Mucosa of descending colon (tissue), 3 donors: ENCODE results near the gene IQSEC3. TPM values are rescaled to one million over a fixed set of nuclear protein-coding genes. Genes with fewer than 3 reads are reported as not detected.

Source experiments
- ATAC-seq: fragments of 200-7000 bp; cut with Tn5 transposase; one replicate; pipeline ENCODE4 v1.9.1; 2020; ENCODE audit warnings: mild to moderate bottlenecking, moderate library complexity
- DNase-seq, 3 donors: peaks; one replicate each; pipeline ENCODE4 v3.0.0-alpha.2; 2020
- H3K36me3 ChIP-seq: fragments of 200-600 bp; one replicate; pipeline ENCODE4 v1.8.0; 2021; ENCODE audit warnings: low read depth, mild to moderate bottlenecking
- H3K4me1 ChIP-seq: fragments of 200-600 bp; one replicate; pipeline ENCODE4 v1.8.0; 2021; ENCODE audit warnings: low read depth, mild to moderate bottlenecking
- H3K4me3 ChIP-seq: fragments of 200-600 bp; one replicate; pipeline ENCODE4 v1.8.0; 2021; ENCODE audit warnings: mild to moderate bottlenecking
- H3K9me3 ChIP-seq: fragments of 200-600 bp; one replicate; pipeline ENCODE4 v1.8.0; 2021; ENCODE audit warnings: mild to moderate bottlenecking
- intact Hi-C, 2 donors: fragments of 100-400 bp; cut with DNase I in 1 of 2; cut with micrococcal nuclease in 1 of 2; formaldehyde crosslinking; loops; one replicate each; pipeline versions ENCODE4 v1.11.0 to v1.11.1; 2022; cut with DNase I, micrococcal nuclease
- total RNA-seq, 3 donors: library from RNA; stranded (reverse); fragmentation: NEBNext Ultra II Directional in 2 of 3; extraction: Animal tissue kit (Norgen Biotek cat#: 25700) in 2 of 3; gene quantifications; one replicate each; pipeline versions ENCODE4 v1.2.1 to v1.2.4, GENCODE V29; 2021 to 2023
- TF ChIP-seq, protein P1 (sequence below): fragments of 200-600 bp; IDR thresholded peaks from one replicate; pipeline ENCODE4 v1.8.0; 2022; ENCODE audit warnings: antibody characterized with exemption, mild to moderate bottlenecking
- donor health status: DM: no; HTN: no; CAD: no; lungs with moderate emphysema.
- donor health status: DM: no; HTN: no; CAD: no.
- donor health status: DM: no; HTN: yes; CAD: no.

IQSEC3 gene
- total RNA-seq, 3 donors from 2014 or later = 0.23 to 2.3 (median 1.1) TPM

DNA sequence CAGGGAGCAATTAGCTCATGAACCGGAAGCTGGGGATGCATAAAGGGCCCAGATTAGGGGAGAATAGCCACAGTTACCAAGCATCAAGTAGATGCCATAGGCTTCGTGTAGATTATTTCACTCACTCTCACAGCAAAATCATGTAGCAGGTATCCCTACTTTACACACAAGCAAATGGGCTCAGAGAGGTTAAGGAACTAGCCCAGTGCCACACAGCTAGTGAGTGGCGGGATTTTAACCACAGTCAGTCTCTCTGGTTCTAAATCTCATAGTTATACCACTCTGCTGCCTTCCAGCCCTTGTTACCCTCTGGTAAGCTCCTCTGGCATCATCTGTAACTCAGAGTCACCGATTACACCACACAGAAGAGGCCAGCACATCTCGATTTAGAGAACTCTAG is 49.0 kb downstream of the IQSEC3 start:
- H3K4me3 ChIP-seq = no peak overlapping the region
- no peaks in the 10 kb centered on the region for H3K4me1 ChIP-seq
- DNase-seq (no peak), ATAC-seq (no peak)
- intact Hi-C loops = no loop called here
- TF ChIP-seq, protein P1, sequence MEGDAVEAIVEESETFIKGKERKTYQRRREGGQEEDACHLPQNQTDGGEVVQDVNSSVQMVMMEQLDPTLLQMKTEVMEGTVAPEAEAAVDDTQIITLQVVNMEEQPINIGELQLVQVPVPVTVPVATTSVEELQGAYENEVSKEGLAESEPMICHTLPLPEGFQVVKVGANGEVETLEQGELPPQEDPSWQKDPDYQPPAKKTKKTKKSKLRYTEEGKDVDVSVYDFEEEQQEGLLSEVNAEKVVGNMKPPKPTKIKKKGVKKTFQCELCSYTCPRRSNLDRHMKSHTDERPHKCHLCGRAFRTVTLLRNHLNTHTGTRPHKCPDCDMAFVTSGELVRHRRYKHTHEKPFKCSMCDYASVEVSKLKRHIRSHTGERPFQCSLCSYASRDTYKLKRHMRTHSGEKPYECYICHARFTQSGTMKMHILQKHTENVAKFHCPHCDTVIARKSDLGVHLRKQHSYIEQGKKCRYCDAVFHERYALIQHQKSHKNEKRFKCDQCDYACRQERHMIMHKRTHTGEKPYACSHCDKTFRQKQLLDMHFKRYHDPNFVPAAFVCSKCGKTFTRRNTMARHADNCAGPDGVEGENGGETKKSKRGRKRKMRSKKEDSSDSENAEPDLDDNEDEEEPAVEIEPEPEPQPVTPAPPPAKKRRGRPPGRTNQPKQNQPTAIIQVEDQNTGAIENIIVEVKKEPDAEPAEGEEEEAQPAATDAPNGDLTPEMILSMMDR = no peak
- H3K36me3 ChIP-seq = no peaks in the 10 kb centered on the region
- no peaks in the 10 kb centered on the region for H3K9me3 ChIP-seq

DNA sequence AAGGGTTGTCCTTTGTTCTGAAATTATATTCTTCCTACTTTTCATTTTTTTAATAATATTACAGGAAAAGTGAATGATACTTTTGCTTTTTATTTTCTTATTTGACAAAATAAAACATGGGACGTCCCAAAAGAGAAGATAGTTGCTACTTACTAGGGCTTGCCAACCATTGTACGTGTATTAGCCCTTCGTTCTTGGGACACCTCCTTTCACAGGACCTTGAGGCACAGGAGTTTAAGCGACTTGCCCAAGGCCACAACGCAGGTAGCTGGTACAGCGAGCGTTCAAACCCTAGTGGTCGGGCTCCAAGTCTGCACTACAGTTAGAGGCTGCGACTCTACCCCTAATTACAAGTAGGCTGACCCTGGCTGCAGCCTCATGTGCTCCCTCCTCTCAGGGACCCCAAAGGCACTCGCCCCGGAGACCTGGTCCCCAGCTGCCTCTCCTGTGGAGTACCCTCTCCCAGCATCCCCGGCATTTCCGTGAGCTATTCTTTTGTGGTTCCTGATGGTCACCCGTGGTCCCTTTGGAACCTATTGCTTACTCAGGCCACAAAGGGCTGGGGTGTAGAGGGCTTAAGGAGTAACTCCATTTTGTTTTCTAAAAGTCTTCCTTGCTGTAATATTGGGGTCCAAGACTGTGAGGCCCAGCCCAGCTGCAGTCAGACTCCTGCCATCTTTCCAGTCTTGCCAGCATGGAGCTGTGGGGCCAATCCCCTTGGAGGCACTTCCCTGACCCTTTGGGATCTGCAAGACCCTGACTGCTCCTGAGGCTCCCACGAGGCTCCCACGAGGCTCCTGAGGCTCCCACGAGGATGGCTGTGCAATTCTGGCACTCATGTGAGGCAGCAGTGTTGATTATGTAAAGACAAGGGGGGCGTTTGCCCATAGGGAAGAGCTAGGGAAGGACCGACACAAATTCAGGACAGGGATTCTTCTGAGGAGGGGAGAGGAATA is 49.7 kb downstream of the IQSEC3 start:
- Histone ChIP-seq H3K4me1 (no peaks in the 10 kb centered on the region), H3K4me3 (no peak overlapping the region), H3K9me3 (no peaks in the 10 kb centered on the region), H3K36me3 (no peaks in the 10 kb centered on the region)
- no peak for DNase-seq
- TF ChIP-seq, protein P1 = no peak
- intact Hi-C loops = no loop called here
- no peak for ATAC-seq

DNA sequence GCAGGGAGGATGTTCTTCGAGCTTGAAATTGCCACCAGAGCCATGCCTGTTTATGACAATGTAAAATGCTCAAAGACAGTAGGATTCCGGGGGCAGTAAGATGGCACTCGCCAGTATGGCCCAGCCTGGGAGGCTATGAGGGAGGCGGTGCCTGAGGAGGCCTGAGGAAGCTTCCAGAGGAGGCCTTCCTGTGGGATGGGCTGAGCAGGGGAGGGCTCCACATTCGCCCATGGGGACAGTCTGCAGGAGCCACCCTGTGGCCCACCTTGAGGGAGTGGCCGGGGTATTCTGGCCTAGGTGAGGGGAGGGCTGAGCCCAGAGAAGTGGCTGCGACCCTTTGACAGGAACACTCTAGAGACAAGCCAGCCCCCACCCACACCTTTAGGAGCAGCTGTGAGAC is 50.7 kb downstream of the IQSEC3 start:
- TF ChIP-seq, protein P1 = no peak
- no peak for ATAC-seq

DNA sequence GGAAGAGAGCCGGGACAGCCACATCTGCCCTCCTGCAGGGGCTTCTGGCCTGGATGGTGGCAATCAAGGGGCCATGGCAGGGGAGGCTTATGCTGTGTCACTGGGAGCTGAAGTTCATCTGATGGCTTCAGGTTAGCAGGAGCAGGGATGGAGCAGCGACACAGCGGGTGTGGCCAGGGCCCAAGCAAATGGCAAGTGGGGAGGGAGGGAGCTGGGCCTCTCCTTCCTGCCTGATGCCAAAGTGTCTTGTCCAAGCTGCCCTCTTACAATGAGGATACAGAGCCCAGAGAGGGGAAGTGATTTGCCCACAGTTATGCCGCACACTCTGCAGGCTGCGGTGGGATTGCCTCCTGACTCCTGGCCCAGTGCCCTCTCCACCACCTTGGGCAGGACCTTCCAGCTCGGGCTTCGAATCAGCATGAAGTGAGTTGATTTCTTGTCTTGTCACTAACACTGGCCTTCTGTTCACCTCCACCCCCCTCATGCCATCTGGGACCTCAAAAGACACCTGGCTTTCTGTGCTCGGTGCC is 51.3 kb downstream of the IQSEC3 start:
- no peaks in the 10 kb centered on the region for H3K9me3 ChIP-seq
- H3K36me3 ChIP-seq = no peaks in the 10 kb centered on the region
- H3K4me3 ChIP-seq = no peak overlapping the region
- TF ChIP-seq, protein P1 = no peak
- DNase-seq (no peak), ATAC-seq (no peak)
- H3K4me1 ChIP-seq = no peaks in the 10 kb centered on the region
- intact Hi-C loops = no loop called here

More for the DNA sequence above, 50.7 kb downstream of the IQSEC3 start:
- DNase-seq = no peak
- no peak overlapping the region for H3K4me3 ChIP-seq
- intact Hi-C loops = no loop called here
- no peaks in the 10 kb centered on the region for H3K9me3 ChIP-seq
- no peaks in the 10 kb centered on the region for H3K36me3 ChIP-seq
- no peaks in the 10 kb centered on the region for H3K4me1 ChIP-seq

DNA sequence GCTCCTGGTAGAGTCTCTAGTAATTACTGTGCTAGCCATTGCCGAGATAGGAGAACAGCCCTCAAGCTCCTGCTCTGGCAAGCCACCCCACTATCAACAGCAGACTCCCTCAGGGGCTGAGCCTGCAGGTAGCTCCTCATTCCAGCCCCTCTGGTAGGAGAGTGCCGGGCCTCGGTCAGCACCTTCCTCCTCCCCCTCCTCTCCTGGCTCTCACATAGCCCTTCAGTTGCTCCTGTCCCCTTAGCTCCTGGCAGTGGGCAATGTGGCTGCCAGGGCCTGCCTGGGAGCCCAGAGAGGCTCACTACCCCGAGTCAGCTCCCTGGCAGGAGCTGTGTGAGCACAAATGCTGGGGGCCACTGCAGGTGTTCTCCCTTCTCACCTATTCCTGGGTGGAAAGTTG is 52.0 kb downstream of the IQSEC3 start:
- DNase-seq (no peak), ATAC-seq (no peak)
- Histone ChIP-seq H3K4me3 (no peak overlapping the region), H3K9me3 (no peaks in the 10 kb centered on the region), H3K4me1 (no peaks in the 10 kb centered on the region), H3K36me3 (no peaks in the 10 kb centered on the region)
- intact Hi-C loops = no loop called here
- TF ChIP-seq, protein P1 = no peak
